NCI-H1092 treated with DMSO at 0.1 percent for 48 hours (cell line): ENCODE data around the gene FAM161A.
"Not testable (repeated sequence)": the region's sequence is repeated elsewhere in the genome, so short reads cannot be mapped to it uniquely, and the experiment has no call there.

ENCODE experiments used
- DNase-seq: peaks from one replicate; lab custom pipeline; 2025; lab: John Stamatoyannopoulos, UW

Gene FAM161A

DNA sequence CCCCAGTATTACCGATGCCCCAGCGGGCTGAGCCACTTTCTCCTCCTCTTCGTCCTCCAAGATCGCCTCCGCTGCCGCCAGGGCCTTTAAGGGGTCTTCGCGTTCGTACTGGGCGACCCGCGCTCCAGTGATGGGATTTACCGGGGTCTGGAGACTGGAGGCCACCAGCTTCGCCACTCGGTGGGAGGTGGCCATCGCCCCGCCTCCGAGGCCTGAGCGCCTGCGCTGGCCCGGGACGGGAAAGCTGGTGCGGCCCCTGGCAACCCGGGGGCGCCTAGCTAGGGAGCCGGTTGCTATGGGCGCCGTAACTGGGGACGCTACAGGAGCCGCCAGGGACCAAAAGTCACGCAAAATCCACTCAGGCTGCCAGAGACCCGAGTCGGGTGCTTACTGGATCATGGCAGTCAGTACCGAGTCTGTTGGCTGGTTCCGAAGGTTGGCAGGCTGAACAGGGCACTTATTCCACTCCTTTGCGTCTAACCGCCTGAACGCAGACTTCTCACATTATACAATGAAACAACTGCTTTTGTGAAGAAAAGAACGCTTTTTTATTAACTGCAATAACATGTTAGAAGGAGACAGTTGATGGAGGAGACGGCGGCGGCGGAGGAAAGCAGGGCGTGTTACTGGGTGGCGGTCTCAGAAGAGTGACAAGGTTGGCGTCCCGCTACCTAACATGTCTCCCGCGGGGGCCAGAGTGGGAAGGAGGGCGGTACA is at the start of gene FAM161A:
Gene FAM161A, minus strand, starts transcription at position 214 of the 717 bp plus-strand sequence. Its CDS starts 19 bp downstream, at position 195.
- peak; percentile 84 for DNase-seq

GRCh38 chr2:61900281-61900680 is 46.4 kb upstream of the FAM161A start:
- DNase-seq: no peak

- DNase-seq: no peak
These were observed 45.0 kb upstream of the FAM161A start for GRCh38 chr2:61898810-61899209.

DNA sequence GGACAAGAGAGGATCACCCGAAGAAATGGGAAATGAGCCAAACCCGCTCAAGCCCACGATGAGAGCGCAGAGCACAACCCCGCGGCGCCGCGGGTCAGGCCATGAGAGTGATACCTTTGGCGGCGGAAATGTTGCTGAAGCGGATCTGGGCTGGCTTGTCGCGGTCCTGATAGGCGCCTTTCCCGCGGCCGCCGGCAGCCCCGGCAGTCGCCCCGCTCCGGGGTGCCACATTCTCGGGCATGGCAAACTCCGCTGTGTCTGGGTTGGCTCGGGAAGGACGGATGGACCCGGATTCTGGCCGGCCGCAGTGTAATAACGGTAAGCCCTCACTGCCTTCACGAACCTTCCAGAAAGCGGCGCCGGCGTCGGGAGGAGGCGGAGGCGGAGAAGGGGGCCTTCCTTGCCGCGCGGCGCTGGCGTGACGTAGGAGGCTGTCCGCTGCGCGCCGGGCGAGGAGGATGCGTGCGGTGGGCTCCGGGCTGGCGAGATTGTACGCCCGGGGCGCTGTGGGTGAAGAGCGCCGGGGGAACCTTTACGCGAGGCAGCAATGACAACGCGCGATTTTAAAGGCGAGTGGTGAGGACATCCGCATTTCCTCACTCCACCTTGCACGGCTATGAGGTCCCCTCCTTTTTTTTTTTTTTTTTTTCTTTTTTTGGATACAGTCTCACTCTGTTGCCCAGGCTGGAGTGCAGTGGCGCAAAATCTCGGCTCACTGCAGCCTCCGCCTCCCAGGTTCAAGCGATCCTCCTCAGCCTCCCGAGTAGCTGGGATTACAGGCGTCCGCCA is 34.6 kb upstream of the FAM161A start, which contains the start of gene CCT4:
Gene CCT4, minus strand, starts transcription at position 390 of the 789 bp plus-strand sequence. Its CDS starts 149 bp downstream, at position 241.
- peak; percentile 85 for DNase-seq

DNA sequence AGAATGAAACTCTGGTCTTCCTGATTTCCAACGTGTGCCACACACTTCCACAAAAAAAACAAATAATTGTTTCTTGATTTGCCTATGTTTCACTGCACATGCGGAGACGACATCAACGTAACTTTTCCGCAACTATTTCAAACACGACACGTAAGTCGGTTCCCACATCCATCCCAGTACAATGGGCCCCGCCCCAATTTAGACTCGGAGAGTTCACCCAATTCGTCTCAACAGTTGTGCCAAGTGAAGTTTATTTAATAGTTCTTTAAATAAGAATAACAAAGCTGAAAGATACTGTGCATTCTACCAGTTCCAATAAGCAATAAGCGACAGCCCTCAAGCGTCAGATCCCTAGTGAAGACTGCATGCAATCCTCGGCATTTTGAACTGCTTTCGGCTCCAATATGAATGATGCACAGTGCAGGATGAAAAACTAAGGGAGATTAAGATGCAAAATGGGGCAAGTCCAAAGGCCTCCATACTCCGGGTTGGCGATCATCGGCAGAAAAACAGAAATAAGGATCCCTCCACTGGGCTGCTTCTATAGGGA is 33.9 kb upstream of the FAM161A start:
- DNase-seq: peak; percentile 37

GRCh38 chr2:61885896-61886603 is 32.2 kb upstream of the FAM161A start:
- no peak for DNase-seq

GRCh38 chr2:61882850-61883249 is 29.0 kb upstream of the FAM161A start:
- no peak for DNase-seq

- not testable (repeated sequence) for DNase-seq
These were observed 25.5 kb upstream of the FAM161A start for GRCh38 chr2:61879351-61879750.

DNA sequence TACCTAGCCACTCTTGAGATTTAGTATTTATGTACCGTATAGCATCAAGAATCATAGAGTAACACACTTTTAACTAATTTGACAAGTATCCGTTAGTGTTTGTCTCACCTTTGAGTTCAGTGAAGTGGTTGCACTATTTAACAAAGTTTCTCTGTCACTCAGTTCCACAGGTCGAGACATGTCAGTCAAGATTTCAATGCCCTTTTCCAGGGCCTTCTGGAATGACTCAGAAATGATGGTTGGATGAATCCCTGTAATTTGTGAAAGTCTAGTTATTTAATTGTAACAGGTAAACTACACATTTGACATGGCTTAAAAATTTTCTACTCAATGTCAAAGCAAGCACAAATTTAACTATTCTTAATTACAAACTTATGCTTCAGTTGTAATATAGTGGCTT is 24.9 kb upstream of the FAM161A start:
- DNase-seq: no peak

DNA sequence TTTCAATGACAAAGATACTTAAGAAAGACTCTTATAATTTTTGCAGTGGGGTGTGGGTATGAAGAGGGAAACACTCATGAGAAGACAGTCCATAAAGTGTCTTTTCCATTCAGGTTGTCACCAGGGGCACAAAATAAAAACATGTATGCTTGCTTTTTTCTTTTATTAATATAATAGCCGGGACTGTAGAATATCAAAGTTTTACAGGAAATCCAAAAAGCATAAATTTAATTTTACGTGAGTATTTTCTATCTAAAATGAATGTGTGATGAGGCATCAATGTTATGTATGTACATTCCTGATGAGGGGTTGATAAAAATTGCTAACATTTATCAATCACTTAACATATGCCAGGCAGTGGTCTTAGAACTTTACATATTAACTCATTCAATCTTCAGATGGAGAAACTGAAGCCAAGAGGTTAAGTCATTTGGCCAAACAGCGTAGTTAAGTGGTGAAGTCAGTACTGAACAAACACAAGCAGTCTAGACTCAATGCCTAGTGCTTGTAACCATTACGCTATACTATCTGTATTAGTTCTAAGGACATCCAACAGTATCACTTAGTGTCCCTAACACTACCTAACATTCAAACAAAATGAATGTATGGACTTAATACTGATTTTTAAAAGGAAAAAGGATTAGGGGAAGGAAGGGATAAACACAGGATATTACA is 23.8 kb upstream of the FAM161A start:
- no peak for DNase-seq

DNA sequence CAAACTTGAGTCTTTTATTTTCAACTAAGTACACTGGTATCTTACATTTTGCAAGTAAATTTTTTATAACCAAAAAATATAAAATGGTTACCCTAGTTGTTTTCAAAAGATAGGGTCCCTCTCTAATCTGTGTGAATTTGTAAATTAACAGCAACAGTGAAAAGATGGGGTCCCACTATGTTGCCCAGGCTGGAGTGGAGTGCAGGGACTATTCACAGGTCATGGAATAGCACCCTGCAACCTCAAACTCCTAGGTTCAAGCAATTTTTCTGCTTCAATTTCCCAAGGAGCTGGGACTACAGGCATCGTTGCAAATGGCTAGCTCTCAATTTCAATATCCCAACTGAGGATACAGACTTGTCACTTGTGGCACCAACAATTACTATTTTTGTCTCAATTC is 22.5 kb upstream of the FAM161A start:
- DNase-seq: no peak

DNA sequence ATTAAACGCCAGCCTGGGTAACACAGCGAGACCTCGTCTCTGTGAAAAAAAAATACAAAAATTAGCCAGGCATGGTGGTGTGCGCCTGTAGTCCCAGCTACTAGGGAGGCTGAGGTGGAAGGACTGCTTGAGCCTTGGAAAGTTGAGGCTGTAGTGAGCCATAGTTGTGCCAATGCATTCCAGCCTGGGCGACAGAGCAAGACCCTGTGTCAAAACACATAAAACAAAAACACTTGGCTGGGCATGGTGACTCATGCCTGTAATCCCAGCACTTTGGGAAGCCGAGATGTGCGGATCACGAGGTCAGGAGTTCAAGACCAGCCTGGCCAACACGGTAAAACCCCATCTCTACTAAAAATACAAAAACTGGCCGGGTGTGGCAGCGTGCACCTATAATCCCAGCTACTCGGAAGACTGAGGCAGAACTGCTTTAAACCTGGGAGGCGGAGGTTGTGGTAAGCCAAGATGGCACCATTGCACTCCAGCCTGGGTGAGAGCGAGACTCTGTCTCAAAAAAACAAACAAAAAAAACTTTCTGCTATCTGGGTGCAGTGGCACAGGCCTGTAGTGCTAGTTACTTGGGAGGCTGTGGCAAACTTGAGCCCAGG is 12.7 kb upstream of the FAM161A start:
- not testable (repeated sequence) for DNase-seq

DNA sequence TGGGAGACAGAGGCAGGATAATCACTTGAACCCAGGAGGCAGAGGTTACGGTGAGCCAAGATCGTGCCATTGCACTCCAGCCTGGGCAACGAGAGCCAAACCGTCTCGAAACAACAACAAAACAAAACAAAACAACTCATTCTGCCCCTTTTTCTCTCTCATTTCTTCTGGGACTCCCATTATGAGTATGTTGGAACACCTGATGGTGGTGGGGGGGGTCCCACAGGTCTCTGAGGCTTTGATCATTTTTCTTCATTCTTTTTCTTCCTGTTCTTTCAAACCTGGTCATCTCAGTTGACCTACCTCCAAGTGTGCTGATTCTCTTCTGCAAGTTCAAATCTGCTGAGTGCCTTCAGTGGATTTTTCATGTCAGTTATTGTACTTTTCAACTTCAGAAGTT is 8.2 kb upstream of the FAM161A start:
- DNase-seq: no peak

DNA sequence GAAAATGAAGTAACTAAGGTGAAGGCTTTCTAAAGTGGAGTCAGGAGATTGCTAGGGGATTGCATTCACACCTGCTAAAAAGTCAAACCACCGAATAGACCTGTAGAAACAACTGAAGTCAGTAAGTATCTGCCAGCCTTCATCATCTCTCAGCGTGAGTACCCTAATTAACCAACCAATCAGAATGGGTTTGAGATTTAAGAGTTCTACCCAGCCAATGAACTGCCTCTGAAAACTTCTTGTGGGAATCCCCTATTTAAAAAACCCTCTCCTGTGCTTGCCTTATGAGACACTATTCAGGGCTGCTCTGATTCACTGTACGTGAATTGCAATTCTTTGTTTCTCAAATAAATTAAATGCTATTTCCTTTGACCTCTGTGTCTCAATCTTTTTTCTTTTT is 3.4 kb upstream of the FAM161A start:
- DNase-seq: no peak

- no peak for DNase-seq
These were observed 1.4 kb upstream of the FAM161A start for GRCh38 chr2:61855318-61855613.

DNA sequence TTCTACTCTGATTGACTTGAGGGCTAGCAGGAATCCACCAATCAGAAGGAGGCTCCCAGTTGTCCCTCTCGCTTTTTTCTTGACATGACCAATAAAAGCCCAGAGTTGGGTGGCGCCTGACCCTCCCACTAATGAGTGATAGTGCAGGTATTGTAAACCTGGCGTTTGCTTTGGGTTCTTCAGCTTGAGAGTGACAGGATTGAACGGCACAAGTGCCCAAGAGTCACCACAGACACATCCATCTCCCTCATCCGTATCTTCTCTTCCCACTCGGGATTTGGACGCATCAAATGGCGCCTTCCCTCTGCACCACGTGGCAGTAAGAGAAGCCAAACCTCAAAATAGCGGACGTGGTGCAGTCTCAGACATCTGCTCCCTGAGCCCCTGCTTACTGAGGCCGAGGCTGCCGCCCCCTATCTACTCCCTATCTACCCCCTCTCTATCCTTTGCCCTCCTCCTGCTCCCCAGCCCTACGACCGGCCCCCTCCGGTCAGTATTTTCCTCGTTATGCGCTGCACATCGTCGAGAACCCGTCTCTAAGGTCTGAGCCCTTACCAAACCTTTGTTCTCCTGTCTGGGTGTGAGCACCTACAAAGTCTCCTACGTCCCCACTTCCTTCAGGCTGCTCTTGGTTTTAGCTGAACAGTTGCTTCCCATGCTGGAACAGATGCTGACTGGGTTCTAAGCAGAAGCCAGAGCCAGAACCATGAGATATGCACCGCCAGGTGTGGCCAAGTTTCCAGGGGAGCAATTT is 881 bp upstream of the FAM161A start:
- peak; percentile 95 for DNase-seq

- DNase-seq: peak; percentile 45
These were observed 594 bp downstream of the FAM161A start for GRCh38 chr2:61853086-61853846.

- DNase-seq: not testable (repeated sequence)
These were observed 2.6 kb downstream of the FAM161A start for GRCh38 chr2:61851270-61851669.

DNA sequence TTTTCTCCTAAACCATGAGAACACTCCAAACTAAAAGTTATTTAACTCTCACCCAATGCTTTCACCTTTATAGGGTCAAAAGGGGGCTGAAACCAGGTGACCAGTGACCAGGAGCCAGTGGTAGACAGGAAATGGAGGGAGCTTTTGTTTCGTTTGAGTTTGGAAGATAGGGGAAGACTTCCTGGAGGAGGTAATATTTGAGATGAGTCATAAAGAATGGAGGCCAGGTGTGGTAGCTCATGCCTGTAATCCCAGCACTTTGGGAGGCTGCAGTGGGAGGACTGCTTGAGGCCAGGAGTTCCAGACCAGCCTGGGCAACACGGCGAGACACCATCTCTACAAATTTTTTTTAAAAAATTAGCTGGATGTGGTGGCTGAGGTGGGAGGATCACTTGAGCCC is 8.5 kb downstream of the FAM161A start:
- DNase-seq: no peak

GRCh38 chr2:61841286-61841685 is 12.6 kb downstream of the FAM161A start:
- no peak for DNase-seq
